Stimulated activated CD4-positive, alpha-beta T cell treated with anti-CD3 and anti-CD28 coated beads, Interleukin-2, amount 100 ng/mL, for 4 hours (primary cell): ENCODE measurements around the gene HRH4.

Source experiments
- DNase-seq: peaks from one replicate; pipeline ENCODE4 v3.0.0-alpha.2; 2020; ENCODE audit warnings: low read depth

Gene HRH4

GRCh38 chr18:24460388-24460787 lies at the start of gene HRH4:
TSS of gene HRH4 (plus strand) at chr18:24460637. CDS start at chr18:24460729, 92 bp downstream.
- no peak for DNase-seq

GRCh38 chr18:24413148-24413547 lies 47.3 kb upstream of the HRH4 start:
- no peak for DNase-seq

- DNase-seq = no peak
Measured at GRCh38 chr18:24414349-24415003, 46.0 kb upstream of the HRH4 start.

GRCh38 chr18:24417480-24417879 lies 43.0 kb upstream of the HRH4 start:
- no peak for DNase-seq

- DNase-seq = no peak
Measured at GRCh38 chr18:24420551-24420950, 39.9 kb upstream of the HRH4 start.

GRCh38 chr18:24421831-24422230 lies 38.6 kb upstream of the HRH4 start:
- DNase-seq = no peak

- no peak for DNase-seq
Measured at GRCh38 chr18:24426073-24426397, 34.4 kb upstream of the HRH4 start.

- DNase-seq = peak; percentile 73
Measured at GRCh38 chr18:24426398-24427294, 33.8 kb upstream of the HRH4 start, which contains the start of gene IMPACT. TSS of gene IMPACT (plus strand) at chr18:24426670. CDS start at chr18:24426757, 87 bp downstream.

- no peak for DNase-seq
Measured at GRCh38 chr18:24427484-24427883, 33.0 kb upstream of the HRH4 start.

GRCh38 chr18:24428709-24429108 lies 31.7 kb upstream of the HRH4 start:
- DNase-seq = no peak

GRCh38 chr18:24429188-24429587 lies 31.2 kb upstream of the HRH4 start:
- no peak for DNase-seq

- DNase-seq = no peak
Measured at GRCh38 chr18:24432618-24433017, 27.8 kb upstream of the HRH4 start.

- no peak for DNase-seq
Measured at GRCh38 chr18:24436939-24437338, 23.5 kb upstream of the HRH4 start.

- no peak for DNase-seq
Measured at GRCh38 chr18:24443870-24444269, 16.6 kb upstream of the HRH4 start.

GRCh38 chr18:24446453-24446852 lies 14.0 kb upstream of the HRH4 start:
- no peak for DNase-seq

GRCh38 chr18:24446953-24447538 lies 13.4 kb upstream of the HRH4 start:
- DNase-seq = no peak

GRCh38 chr18:24447961-24448360 lies 12.5 kb upstream of the HRH4 start:
- DNase-seq = no peak

- no peak for DNase-seq
Measured at GRCh38 chr18:24456549-24456948, 3.9 kb upstream of the HRH4 start.

- DNase-seq = no peak
Measured at GRCh38 chr18:24459772-24460171, 665 bp upstream of the HRH4 start.

- DNase-seq = no peak
Measured at GRCh38 chr18:24461996-24462395, 1.6 kb downstream of the HRH4 start.

GRCh38 chr18:24462838-24463775 lies 2.7 kb downstream of the HRH4 start:
- no peak for DNase-seq

- no peak for DNase-seq
Measured at GRCh38 chr18:24465486-24465885, 5.0 kb downstream of the HRH4 start.
